ENCODE data around the gene SS18L1.

Gene SS18L1

DNA sequence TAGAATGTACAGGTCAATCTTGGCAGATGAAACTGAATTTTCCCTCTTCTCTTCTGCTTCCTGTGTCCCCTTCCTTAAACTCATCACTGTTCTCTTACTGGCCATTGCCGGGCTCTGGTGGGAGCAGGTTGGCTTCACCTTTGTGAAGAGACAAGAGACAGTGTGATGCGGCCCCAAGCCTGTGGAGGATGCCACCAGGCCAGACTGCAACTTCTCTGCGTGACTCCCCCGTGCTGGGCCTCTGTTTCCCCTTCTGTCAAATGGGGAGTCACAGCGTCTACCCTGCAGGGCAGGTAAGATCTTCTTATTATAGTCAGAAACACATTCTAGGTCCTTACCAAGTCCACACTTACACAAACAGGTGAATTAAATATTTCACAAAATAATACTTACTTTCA lies 23.2 kb upstream of the SS18L1 start:
- DNase-seq (ENCODE audit: low read depth in 2 of 2): no peak

DNA sequence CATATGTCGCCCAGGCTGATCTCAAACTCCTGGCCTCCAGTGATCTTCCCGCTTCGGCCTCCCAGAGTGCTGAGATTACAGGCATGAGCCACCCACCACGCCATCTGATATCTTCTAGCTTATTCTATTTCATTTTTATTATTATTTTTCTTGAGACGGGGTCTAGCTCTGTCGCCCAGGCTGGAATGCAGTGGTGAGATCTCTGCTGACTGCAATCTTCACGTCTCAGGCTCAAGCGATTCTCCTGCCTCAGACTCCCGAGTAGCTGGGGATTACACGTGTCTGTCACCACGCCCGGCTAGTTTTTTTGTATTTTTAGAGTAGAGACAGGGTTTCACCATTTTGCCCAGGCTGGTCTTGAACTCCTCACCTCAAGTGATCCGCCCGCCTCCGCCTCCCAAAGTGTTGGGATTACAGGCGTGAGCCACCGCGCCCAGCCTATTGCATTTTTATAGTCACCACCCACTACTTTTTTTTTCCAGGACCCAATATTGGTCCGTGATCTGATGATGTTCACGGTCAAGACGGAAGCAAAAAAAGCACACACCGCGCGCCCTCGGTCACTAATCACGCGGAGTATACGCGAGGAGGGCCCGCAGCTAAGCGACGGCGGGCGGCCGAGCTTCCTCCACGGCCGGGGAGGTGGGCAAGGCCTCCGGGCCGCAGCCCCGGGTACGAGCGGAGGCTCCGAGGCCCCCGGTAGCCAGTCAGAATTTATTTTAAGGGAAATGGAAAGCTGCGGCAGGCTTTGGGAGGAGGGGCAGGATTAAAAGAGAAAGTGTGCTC lies 22.4 kb upstream of the SS18L1 start:
- DNase-seq (ENCODE audit: low read depth in 2 of 2): no peak

DNA sequence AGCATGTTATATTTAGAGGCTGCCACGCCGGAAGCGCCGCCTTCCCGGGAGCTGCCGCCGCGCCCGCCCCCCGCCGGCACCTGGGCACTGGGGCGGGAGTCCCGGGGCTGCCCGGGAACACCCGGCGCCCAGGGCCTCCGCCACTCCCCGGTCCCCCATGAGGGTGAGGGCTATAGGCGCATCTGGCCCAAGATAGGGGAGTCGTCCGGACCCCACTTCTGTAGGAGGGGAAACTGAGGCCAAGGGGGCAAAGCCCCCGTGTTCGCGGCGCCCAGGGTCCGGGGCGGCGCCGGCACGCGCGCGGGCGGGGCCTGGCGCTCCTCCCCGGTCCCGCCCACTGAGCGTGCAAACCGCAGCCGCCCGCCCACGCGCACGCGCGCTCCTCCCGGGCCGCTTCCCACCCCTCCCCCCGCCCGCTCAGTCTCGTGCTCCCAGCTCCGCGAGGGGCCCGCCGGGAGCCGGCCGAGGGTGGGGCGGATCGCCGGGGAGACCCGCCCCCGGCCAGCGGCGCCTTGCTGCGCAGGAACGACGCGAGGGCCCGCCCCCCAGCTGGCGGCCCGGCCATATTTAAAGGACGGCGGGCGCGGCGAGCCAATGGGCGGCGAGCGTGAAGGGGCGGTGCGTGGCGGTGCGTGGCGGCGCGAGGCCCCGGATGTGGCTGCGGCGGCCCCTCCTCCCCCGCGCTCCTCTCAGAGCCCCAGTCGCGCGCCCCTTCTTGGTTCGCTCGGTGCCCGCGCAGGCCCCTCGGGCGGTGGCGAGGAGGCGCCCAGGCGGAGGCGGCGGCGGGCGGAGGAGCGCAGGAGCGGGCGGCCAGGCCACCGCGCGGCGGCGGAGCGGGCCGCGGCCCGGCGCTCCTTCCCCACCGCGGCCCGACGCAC lies 21.6 kb upstream of the SS18L1 start, which contains the start of gene LSM14B:
Gene LSM14B (plus strand): TSS at position 700 of the 878 bp plus-strand sequence. CDS start 192 bp downstream, outside the sequence.
- peak; percentile 87 to 98 for DNase-seq (ENCODE audit: low read depth in 2 of 2)

DNA sequence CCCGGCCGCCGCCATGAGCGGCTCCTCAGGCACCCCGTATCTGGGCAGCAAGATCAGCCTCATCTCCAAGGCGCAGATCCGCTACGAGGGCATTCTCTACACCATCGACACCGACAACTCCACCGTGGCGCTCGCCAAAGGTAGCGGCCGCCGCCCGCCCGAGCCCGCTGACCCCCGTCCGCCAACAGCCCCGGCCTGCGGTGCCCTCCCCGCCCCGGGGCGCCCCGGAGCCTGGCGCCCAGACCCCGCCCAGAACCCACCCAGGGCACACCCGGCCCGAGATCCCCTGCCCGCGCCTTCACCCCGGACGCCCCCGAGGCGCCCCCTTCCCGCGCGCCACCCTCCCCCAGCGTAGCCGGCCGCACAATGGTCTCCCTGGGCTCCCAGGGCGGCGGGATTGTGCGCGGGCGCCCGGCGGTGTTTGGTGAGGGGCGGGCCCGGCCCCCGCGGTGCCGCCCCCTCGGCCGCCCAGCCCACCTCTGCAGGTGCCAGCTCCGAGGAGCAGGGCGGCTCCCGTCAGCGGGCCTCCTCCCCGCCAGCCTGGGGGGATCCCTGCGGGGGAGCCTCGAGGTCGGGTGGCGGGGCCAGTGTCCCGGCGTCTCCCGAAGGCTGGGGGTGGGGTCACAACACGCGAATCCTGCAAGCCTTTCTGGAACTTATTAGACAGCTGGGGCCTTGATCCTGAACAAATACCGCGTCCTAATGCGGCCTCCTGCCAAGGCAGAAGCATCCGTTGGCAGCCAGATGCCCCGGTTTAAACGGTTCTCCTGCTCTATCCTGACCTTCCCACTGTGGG lies 20.7 kb upstream of the SS18L1 start:
- peak in 1 of 2 donors; percentile 54 for DNase-seq (ENCODE audit: low read depth in 2 of 2)

DNA sequence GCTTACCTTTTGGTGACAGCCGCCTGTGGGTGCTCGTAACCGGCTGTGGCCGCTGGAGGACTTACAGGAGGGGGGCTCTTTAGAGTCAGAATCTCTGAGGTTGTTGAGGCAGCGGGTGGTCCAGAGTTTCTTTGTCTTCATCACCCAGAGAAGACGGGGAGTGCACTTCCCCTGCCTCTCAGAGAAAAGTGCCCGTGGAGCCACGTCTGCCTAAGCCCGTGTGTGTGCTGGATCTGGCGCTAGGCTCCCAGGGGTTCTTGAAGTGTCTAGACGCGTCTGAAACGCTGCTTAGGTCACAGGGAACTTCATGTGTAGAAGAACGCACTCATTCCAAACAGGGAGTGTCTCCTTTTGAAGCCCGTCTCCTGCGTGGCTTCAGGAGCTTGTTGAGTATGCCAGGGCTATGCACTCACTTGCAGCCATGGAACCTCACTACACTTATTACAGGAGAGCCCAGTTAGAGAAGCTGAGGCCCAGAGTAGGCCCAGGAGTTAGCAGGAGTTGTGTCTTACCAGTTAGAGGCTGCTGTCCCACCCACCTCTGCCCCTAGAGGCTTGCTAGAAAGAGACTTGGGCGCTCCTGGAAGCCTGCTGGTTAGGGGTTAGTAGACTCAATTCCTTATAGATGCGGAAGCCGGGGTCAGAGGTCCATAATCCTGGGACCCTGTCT lies 20.0 kb upstream of the SS18L1 start:
- no peak for DNase-seq (ENCODE audit: low read depth in 2 of 2)

DNA sequence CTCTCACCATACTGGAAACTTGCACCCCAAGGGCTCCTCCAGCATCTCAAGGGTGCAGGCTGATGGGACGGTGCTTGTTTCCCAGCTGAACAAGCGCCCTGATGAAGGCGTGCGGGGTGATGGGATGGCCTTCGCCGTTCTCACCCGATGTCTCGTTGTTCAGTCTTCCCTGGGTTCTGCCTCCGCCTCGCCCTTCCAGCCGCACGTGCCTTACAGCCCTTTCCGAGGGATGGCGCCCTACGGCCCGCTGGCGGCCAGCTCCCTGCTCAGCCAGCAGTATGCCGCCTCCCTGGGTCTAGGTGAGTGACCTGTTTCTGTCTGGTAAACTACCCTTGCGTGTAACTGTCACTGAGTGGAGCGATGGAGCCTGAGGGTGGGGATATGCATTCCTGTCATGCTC lies 17.4 kb upstream of the SS18L1 start:
- DNase-seq (ENCODE audit: low read depth in 2 of 2): no peak

DNA sequence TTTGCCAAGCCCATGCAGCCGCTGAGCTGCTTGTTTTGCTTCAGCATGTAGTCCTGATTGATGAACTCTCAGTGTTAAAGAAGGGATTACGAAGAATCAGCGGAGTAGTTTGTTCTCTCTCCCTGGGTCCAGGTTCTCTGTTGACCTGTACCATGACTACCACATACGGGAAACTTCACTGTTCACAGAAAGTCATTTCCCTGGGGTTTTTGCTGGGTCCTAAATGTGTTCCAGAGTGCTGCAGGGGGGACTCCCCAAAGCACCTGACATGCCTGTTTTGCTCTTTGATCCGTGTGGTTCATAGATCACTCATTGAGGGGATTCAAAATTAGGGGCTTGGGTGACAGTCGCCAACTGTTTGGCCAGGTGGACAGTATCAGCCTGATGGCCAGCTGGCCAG lies 15.8 kb upstream of the SS18L1 start:
- DNase-seq (ENCODE audit: low read depth in 2 of 2): no peak

DNA sequence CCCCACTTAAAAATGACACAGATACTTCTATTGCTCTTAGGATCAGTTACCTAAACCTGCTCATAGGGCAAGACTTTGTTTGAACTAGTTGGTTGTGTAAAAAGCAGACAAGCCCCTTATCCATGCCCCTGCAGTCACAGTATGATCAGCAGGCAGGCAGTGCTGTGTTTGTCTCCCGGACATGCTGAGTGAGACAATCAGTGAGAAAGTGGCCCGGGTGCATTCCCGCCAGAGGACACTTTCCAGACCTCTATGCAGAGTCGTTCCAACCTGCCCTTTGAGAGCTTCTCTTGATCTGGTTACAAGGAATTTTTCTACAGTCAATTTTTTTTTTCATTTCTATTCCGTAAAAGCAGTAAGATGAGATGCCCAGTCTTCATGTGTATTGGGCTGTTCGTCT lies 15.1 kb upstream of the SS18L1 start:
- DNase-seq (ENCODE audit: low read depth in 2 of 2): no peak

DNA sequence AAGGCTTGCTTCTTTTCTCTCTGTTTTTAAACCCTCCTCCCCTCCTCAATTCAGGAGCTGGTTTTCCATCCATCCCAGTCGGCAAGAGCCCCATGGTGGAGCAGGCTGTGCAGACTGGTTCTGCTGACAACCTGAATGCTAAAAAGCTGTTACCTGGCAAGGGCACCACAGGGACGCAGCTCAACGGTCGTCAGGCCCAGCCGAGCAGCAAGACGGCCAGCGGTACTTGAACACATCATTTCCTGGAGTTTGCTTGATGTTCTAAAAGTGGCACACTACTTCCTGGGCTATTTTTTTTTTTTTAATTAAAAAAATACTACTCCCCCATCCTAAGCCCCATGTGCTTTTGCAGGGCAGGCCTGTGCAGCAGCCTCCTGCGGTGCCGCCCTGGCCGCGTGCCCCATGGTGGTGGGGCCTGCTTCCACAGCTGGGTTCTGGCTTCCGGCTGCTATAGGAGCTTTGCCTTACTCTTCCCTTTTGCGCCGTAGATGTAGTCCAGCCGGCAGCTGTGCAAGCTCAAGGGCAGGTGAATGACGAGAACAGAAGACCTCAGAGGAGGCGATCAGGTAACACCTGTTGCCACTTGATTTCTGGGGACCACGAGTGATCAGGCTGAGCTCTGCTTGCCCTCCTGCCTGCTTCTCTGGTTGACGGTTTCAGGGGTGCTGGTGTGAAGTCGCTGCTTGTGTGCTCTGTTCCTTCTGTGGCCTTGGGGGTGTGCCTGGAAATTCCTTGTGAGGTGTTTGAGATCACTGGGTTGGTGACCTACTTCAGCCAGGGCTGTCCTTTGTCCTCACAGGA lies 13.6 kb upstream of the SS18L1 start:
- no peak for DNase-seq (ENCODE audit: low read depth in 2 of 2)

DNA sequence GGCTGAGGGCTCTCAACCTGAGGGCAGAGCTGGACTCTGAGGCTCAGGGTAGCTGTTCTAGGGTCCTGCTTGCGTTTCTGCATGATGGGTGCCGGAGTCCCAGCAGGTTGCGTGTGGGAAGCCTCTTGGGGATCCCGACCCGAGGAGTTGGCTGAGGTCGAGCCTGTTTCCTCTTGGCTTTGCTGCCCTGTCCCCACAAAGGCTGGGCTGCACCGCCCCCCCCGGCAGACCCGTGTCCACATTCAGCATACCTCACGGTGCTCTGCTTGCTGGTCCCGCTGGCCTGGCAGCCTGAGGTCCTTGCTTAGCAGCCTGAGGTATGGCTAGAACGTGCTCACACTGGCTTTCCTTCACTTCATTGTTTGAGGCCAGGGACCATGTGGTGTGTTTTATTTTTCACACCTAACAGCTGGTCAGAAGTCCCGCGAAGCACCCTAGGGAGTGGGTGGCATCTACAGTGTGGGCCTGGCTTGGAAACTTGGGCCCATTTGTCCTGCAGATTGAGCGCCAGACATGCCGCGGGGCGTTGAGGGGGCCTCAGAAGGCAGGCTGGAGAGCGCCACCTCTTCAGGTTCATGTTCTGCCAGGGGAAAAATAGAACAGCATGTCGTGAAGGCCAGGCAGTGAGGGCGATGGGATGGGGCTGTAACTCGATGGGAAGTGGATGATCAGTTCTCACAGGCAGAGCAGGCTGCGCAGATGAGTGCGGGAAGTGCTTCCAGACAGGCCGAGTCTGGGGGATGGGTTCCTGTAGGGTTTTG lies 11.8 kb upstream of the SS18L1 start:
- DNase-seq (ENCODE audit: low read depth in 2 of 2): no peak

DNA sequence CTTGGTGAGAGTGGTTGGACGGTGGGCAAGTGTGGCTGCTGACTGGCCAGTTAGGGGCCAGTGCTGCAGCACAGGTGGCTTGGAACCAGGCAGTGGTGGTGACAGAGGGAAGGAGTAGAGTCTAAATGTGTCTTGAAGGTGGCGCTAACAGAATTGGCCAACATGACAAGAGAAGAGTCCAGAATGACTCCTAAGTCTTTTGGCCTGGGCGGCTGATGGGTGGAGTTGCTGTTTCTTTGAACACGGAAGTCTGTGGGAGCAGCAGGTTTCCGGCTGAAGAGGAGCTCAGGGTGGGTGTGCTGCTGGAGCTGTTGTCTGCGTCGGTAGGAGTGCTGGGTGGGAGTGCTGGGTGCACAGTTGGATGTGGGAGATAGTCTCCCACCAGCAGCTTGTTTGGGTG lies 11.1 kb upstream of the SS18L1 start:
- no peak for DNase-seq (ENCODE audit: low read depth in 2 of 2)

DNA sequence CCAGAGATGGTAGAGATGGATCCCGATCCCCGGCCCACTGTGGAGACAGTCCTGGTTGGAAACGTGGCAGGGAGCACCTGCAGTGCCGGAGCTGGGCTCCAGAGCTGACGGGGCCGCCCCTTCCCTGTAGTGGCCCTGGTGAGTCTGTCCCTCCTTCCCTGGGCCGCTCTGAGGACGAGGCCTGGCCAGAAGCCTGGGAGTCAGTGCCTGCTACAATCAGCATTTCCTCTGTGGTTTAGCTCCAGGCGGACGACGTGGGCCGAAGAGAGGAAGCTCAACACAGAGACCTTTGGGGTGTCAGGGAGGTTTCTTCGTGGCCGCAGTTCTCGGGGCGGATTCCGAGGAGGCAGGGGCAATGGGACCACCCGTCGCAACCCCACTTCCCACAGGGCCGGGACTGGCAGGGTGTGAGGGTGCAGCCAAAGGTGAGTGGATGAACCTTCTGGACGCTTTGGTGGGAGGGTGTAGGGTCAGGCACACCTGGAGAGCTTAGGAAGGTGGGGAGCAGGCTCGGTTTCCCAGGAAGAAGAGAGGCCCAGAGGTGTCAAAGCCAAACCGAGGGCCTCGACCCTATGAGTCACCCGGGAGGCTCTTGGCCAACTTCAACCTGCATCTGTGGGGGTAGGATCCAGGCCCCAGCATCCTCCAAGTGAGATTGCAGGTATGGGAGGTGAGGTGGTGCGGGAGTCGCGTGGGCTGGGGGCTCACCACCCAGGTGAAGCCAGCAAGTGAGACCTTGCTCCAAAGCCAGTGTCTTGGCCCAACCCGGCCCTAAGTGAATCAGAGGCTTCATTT lies 10.3 kb upstream of the SS18L1 start:
- no peak for DNase-seq (ENCODE audit: low read depth in 2 of 2)

DNA sequence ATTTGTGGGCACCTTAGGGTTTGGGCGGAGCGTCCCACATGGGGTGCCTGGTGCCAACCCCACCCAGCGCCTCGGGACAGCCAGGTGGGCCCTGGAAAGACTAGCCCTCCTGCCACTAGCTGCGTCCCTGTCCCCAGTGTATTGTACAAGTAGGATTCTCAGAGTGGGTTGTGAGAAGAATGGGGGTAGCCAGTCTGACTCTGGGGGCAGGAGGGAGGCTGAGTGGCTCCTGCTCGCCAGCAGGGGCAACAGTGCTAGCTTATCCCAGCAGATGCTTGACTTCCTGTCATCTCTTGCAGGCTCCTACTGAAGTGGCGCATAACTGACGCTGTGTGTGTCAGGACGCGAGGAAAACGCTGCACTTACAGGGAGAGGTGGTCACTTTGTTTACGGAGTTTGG lies 9.7 kb upstream of the SS18L1 start:
- no peak for DNase-seq (ENCODE audit: low read depth in 2 of 2)

DNA sequence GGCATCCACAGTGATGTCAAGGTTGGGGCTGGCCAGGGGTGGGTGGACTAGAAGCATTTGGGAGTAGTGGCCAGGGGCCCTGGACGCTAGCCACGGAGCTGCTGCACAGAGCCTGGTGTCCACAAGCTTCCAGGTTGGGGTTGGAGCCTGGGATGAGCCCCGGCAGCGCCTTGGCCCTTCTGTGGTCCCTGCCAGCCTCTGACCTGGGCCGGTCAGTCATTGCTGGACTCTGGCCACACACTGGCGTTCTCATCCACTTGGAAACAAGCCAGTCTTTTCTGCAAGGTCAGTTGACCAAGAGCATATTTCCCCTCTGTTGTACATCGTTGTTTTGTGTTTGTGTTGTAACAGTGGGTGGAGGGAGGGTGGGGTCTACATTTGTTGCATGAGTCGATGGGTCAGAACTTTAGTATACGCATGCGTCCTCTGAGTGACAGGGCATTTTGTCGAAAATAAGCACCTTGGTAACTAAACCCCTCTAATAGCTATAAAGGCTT lies 8.8 kb upstream of the SS18L1 start:
- no peak for DNase-seq (ENCODE audit: low read depth in 2 of 2)

DNA sequence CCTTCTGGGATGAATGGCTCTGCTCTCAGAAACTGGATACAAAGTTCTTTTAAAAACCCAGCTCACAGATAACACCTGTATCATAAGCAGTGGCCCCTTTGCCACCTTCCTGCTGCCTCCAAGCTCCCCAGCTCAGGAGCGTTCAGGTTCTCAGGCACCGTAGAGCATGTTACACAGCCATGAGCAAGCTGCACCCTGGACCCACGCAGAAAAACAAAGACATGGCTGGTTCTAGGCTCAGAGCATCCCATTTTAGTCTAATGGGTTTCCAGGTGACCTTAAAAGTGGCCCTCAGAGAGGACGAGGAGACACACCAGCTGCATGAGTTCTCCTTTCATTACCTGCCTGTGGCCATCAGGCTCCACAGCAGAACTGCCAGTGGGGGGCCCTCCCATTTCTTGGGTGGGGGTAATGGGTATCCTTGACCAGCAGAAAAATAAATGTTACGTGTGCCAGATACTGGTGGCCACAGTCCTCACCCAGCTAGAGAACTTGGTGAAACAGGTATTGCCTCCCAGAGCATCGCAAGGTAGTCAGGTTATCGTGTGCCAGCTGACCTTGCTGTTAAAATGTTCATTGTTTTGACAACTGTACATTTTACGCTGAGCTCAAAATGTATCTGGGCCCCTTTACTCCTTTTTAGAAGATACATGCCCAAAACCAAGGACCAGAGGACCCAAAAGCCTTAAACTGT lies 7.8 kb upstream of the SS18L1 start:
- DNase-seq (ENCODE audit: low read depth in 2 of 2): no peak

DNA sequence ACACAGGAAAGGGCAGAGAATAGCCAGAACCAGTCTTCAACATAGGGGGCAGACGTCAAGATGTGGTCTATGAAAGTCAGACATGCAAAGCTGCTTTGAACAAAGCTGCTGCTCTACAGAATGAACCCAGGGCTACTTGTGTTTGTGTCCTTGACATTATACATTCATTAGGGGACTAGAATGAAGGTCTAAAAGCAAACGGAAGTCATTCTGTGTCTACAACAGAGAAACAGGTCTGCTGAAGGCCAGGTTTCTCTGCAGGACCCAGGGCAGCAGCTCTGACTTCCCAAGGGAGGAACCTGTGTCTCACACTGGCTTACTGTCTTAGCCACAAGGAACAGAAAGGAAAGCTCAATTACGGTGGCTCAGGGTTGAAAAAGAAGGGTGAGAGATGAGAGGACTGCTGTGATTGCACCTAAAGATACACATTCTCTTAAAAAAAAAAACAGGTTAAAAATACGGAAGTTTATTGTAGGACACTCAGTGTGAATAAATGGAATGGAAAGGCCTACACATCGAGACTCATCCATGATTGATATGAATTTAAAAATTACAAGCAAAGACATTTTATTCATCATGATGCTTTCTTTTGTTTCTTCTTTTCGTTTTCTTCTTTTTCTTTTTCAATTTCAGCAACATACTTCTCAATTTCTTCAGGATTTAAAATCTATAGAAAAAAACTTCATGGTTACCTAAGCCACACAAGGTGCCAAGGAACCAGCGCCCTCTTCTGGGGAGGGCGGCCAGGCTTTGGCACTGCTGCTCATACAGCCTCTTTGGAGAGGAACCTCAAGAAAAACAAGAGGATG lies 7.1 kb upstream of the SS18L1 start:
- peak in 1 of 2 donors; percentile 60 for DNase-seq (ENCODE audit: low read depth in 2 of 2)

DNA sequence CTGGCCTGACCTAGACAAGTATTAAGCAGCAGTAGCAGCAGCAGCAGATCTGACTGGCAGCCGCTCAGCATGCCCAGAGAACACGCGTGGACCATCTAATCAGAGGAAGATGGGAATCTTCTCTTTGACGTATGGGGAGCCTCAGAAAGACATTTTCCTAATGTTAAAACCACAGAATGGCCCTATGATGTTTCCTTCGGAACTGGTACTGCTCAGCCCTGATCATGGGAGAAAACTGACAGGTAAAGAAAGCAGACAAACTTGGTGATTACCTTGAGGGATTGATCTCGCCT lies 6.5 kb upstream of the SS18L1 start:
- DNase-seq (ENCODE audit: low read depth in 2 of 2): no peak
